Colon (tissue), 2 donors: Measurements from ENCODE around the gene CNTN1.
"Not testable (repeated sequence)": the region's sequence is repeated elsewhere in the genome, so short reads cannot be mapped to it uniquely, and the experiment has no call there.

Experiments used
- FAIRE-seq: peaks from 2 replicates; lab custom pipeline; 2012; peaks lifted over from hg19 to GRCh38; lab: Jason Lieb, UNC
- donor health status: control.
- donor health status: control.

The CNTN1 gene

GRCh38 chr12:41045509-41045908, 353.3 kb downstream of the CNTN1 start:
- no peak for FAIRE-seq

DNA sequence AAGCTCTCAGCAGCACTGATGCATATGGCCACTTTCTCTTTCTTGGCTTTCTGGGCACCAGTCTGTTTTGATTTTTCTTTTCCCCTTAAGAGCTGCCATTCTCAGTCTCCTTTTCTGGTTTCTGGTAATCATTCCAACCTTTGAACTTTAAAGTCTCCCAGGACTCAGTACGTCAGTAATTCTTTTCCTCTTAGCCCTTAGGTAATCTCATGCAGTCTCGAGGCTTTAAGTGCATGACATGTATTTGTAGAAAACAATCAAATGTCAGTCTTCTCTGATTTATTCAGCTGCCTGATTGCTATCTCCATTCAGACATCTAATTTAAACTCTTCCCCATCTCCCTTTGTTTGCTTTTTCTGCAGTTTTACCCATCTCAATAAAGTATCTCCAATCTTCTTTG, 356.8 kb downstream of the CNTN1 start:
- FAIRE-seq, result no peak

DNA sequence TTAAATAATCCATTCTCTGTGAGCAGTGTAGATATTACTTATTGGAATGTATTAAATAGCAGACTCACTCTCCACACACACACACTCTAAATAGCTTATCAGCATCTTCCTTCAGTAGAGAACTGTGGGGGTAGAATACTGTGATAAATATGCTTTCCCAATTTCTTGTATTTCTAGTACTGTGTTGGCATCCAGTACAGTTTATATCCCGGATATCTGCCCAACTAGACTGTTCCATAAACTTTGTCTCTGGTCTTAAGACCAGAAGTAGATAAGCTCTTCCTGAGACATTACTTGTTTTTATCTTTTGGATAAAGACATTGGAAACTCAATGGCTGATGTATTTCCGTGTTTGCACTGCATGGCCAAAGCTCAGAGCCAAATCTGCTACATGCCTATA, 359.7 kb downstream of the CNTN1 start:
- no peak for FAIRE-seq

GRCh38 chr12:41052441-41052840, 360.2 kb downstream of the CNTN1 start:
- no peak for FAIRE-seq

- FAIRE-seq, result no peak
Measured at GRCh38 chr12:41053046-41053445, 360.8 kb downstream of the CNTN1 start.

GRCh38 chr12:41055875-41056577, 363.8 kb downstream of the CNTN1 start:
- FAIRE-seq, result no peak

GRCh38 chr12:41058266-41058665, 366.0 kb downstream of the CNTN1 start:
- no peak for FAIRE-seq

DNA sequence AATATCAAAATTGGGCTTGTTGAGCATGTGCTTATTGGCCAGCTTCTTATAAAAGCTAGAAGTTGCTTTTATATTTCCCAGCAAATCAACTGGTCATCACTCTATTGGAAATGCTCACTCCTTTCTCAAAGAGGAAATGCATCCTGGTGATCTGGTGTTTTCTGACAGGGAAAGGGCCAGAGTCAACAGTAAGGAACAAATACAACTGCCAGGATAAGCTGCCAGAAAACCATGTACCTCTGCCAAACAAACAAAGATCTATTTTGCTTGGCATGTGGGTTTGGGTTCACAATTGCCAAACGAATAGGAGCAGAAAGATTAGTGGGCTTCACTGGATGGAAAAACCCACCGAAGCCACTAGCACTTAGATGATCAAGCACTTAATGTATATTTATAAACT, 369.0 kb downstream of the CNTN1 start:
- FAIRE-seq, result no peak

DNA sequence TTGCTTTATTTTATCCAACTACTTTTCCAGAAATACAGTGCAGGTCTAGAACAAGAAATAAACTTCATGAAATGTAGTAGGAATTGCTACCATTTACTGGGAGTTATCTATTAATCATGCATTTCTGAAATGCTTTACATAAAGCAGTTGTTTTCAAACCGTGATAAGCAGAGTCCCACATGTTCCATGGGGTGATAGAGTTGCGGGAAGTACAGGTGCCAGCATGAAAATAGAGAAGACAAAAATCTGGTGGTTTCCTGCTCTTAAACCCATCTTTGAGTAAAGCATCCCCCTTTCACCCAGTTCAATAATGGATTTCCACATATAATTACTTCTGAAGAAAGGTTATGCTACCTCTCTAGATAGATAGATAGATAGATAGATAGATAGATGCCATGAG, 372.2 kb downstream of the CNTN1 start:
- no peak for FAIRE-seq

DNA sequence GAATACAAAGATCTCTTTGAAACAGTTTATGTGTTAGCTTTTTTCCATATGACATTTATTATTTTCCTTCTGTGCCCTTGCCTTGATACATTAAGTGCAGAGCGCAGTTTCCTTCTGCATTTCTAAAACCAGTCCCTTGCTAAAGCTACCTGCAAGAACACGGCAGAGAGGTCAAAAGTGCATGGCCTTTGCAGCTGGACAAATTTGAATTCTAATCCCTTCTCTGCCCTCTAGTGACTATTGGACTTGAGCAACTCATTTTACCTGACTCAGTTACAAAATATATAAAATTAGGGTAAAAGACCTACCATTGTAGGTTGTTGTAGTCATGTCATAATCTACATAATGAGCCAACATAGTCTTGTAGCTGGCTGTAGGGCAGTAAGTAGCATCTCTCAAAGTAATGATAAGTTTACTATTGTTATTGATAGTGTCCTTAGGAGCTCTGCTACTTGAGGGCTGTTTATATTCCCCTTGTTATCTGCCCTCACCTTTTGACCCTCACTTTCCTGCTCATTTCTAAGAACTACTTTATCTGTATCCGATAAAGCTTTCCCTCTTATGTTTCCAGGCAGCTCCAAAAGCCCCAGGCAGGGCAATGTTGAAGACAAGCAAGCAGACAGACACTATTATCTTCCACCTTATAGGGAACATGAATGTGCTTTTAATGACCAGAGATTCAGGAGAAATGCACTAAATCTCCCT, 375.9 kb downstream of the CNTN1 start:
- no peak for FAIRE-seq

- FAIRE-seq, result no peak
Measured at GRCh38 chr12:41073633-41074472, 381.6 kb downstream of the CNTN1 start.

DNA sequence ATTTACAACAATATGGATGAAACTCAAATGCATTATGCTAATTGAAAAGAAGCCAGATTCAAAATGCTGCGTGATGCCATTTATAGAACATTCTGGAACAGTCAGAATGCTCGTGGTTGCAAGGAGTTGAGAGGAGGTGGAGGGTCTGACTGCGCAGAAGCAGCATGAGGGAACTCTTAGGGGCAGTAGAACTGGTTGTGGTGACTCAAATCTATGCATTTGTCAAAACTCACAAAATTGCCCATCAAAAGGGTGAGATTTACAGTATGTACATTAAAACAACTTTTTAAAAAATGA, 382.2 kb downstream of the CNTN1 start:
- no peak for FAIRE-seq

DNA sequence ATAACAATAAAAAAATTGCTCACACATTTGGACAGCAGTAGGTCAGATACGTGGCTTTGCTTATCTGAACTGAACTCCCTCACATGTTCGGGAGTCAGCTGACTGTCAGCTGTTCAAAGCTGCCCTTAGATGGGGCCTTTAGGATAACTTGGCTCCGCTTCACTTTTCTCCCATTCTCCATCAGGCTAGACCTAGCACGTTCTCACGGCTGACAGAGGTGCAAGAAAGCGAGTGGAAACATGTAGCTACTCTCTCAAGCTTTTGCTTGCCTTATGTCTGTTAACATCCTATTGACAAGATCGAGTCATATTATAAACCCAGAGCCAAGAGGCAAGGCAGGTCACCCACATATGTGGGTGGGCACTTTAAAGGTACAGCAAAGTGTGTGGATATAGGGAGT, 383.9 kb downstream of the CNTN1 start:
- no peak for FAIRE-seq

- not testable (repeated sequence) for FAIRE-seq
Measured at GRCh38 chr12:41081241-41081640, 389.0 kb downstream of the CNTN1 start.

GRCh38 chr12:41089438-41089837, 397.2 kb downstream of the CNTN1 start:
- FAIRE-seq, result no peak

DNA sequence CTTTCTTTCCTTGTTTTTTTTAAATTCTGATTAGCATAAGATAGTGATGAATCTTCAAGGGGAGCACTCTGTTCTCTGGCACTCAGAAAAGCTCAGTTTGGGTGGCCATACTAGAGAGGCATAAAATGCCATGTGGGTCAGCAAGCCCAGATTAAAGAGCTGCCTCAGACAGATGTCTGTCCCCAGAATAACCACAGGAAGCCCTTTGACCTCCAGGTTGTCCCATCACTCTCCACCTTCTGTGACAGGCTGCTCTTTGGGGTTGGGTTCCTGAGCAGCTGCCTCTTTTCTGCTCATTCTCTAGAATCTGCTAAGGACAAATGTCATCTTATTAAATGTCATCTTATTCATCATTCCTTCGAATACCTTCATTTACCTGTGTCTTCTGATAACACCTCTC, 399.9 kb downstream of the CNTN1 start:
- no peak for FAIRE-seq

DNA sequence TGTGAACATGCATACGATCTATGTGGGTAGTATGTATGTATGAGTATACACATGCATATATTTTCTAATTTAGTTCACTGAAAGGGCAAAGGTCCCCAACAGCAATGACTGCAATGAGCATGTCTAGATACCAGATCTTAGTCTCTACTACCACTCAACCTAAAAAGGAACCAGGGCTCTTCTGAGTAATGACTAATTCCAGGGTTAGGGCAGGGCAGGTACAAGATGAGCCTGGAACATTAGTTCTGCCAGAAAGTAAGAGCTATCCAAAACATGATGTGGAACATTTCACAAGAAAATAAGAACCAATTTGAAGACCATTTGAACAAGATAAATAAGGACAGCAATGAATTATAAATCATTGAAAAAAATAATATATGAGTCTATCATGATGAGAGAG, 404.6 kb downstream of the CNTN1 start:
- FAIRE-seq, result no peak

DNA sequence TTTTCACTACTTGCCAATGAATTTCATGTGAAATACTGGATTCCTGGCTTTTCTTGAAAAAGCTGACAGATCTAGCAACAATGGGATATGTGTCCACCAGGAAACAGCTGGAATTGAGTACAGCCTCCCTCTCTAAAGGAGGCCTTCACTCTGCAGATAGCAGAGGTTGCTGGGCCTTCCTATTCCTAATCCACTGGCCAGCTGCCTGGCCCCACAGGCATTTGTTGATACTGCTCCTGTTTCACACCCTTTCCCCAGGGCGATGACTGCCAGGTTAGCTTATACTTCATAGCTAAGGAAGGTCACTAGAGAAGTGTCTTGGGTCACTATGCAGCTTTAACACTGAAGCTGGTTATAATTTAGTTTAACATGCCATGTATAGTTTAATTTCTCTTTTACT, 408.3 kb downstream of the CNTN1 start:
- no peak for FAIRE-seq

GRCh38 chr12:41101806-41102205, 409.6 kb downstream of the CNTN1 start:
- no peak for FAIRE-seq

GRCh38 chr12:41103614-41104013, 411.4 kb downstream of the CNTN1 start:
- FAIRE-seq, result no peak

DNA sequence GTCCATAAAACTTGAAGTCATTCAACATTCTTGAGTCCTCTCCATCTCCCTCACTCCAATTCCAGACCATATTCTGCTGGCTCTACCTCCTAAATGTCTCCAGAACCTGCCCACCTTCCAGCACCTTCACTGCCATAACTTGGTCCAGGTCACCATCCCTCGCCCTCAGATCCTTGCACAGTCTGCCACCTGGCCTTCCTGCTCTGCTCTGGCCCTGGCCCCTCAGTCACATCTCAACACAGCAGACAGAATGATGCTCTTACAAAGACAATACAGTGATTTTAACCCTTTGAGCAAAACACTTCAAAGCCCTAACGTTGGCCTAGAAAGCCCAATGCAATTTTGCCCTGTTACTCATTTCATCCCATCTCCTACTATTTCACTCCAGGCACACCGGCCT, 414.1 kb downstream of the CNTN1 start:
- no peak for FAIRE-seq

- FAIRE-seq, result no peak
Measured at GRCh38 chr12:41108032-41108431, 415.8 kb downstream of the CNTN1 start.

DNA sequence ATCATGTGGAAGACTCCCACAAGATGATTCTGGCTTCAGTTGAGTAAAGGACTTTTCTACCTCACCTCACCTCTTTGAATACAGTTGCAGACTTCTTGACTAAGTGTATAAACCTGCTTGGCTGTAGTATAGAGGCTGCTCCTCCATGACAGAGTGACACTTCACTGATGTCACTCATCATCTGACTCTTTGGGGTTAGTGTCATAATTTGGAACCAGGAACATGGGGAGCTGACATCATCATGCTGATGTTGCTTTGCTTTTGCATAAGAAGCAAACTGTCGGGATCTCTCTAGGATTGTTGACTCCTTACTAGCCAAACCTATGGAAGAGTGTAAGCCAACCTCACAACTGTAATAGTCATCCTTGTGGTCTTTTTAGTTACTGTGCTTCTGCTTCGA, 420.7 kb downstream of the CNTN1 start:
- FAIRE-seq, result no peak
